Coronary artery (tissue), 2 donors: ENCODE data around the gene FAAP24.
"Not testable (repeated sequence)": the region's sequence is repeated elsewhere in the genome, so short reads cannot be mapped to it uniquely, and the experiment has no call there.

Source experiments
- DNase-seq: peaks from one replicate; pipeline ENCODE4 v3.0.0-alpha.2; 2017; ENCODE audit warnings: low spot score
- H3K27ac ChIP-seq, 2 donors: fragments of 200-600 bp; sonication (generic); one replicate each; pipeline ENCODE4 v1.5.1; 2016 to 2019
- H3K4me3 ChIP-seq: fragments of 200-600 bp; sonication (generic); 2 replicates; pipeline ENCODE4 v1.5.1; 2016; ENCODE audit warnings: mild to moderate bottlenecking, moderate library complexity
- TF ChIP-seq, protein P1 (sequence below): fragments of 200-600 bp; sonication (generic); IDR thresholded peaks from one replicate; pipeline ENCODE4 v1.5.1; 2019; ENCODE audit warnings: antibody characterized with exemption

FAAP24 gene

GRCh38 chr19:33000510-33000909, 28.5 kb downstream of the FAAP24 start:
- Histone ChIP-seq H3K4me3 (no peak overlapping the region), H3K27ac (no peak overlapping the region)
- no peak for DNase-seq
- TF ChIP-seq, protein P1, sequence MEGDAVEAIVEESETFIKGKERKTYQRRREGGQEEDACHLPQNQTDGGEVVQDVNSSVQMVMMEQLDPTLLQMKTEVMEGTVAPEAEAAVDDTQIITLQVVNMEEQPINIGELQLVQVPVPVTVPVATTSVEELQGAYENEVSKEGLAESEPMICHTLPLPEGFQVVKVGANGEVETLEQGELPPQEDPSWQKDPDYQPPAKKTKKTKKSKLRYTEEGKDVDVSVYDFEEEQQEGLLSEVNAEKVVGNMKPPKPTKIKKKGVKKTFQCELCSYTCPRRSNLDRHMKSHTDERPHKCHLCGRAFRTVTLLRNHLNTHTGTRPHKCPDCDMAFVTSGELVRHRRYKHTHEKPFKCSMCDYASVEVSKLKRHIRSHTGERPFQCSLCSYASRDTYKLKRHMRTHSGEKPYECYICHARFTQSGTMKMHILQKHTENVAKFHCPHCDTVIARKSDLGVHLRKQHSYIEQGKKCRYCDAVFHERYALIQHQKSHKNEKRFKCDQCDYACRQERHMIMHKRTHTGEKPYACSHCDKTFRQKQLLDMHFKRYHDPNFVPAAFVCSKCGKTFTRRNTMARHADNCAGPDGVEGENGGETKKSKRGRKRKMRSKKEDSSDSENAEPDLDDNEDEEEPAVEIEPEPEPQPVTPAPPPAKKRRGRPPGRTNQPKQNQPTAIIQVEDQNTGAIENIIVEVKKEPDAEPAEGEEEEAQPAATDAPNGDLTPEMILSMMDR: no peak

DNA sequence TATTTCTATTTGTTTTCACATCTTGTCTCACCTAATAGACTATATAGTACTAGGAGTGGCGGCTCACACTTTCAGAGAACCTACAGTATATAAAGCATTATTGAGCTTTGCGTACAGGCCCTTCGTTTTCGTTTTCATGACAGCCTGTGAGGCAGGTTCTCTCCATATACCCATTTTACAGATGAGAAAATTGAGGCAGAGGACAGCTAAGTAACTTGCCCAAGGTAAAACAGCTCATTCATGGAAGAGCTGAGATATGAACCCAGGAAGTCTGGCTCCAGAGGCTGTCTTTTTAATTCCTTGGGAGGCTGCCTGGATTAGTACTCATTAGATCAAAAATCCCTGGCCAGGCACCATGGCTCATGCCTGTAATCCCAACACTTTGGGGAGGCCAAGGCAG, 28.9 kb downstream of the FAAP24 start:
- TF ChIP-seq, protein P1: no peak
- H3K4me3 ChIP-seq: no peak overlapping the region
- no peak for DNase-seq
- H3K27ac ChIP-seq: no peak overlapping the region

DNA sequence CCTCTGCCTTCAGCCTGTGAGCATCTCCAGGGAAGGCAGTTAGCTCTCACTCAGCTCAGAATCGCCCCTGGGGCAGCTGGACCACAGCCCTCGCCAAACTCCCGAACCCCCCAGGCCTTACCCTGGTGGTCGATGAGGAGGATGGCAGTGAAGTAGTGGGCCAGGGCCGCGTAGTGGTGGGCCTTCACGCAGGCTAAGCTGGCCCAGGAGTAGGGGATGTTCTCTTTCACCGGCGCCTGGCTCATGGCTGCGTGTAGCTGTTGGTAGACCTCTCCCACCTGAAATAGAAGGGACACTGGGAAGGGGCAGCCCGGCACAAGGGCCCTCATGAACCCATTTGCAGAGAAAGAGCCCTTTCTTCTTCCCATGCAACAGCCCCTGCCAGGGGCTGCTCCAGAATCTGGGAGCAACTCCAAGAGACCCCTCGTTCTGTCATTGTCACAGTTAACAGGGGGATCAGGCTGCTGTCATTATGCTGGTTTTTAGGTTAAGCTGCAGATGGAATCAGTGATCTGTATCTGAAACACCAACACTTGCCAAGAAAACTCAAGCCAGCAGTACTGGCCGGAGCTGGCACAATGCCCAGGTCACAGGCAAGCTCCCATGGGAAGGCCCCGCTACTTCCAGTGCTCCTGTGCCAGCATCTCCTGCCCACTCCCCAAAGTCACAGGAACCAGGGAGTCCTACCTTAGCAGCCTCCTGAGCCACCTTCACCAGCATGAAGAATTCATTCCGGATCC, 30.3 kb downstream of the FAAP24 start:
- not testable (repeated sequence) for H3K27ac ChIP-seq, H3K4me3 ChIP-seq, DNase-seq

DNA sequence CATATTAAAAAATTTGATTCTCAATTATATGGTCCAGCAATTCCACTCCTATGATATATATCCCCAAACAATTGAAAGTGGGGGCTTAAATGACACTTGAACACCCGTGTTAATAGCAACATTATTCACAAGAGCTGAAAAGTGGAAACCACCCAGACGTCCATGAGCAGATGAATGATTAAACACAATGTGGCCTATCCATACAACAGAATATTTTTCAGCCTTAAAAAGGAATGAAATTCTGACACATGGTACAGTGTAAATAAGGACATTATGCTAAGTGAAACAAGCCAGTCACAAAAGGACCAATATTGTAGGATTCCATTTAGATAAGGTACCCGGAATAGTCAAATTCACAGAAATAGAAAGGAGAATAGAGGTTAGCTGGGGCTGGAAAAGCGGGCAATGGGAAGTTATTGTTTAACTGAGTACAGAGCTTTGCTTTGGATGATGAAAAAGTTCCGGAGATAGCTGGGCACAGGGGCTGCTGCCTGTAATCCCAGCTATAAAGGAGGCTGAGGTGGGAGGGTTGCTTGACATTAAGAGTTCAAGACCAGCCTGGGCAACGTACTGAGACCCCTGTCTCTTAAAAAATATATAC, 31.5 kb downstream of the FAAP24 start:
- not testable (repeated sequence) for H3K27ac ChIP-seq, DNase-seq

GRCh38 chr19:33005440-33005839, 33.4 kb downstream of the FAAP24 start:
- no peak for DNase-seq
- Histone ChIP-seq H3K27ac (no peak overlapping the region), H3K4me3 (no peak overlapping the region)
- TF ChIP-seq, protein P1: no peak

More for the DNA sequence above, 31.5 kb downstream of the FAAP24 start:
- not testable (repeated sequence) for H3K4me3 ChIP-seq

GRCh38 chr19:33008738-33009137, 36.7 kb downstream of the FAAP24 start:
- DNase-seq: no peak
- Histone ChIP-seq H3K27ac (no peak overlapping the region), H3K4me3 (no peak overlapping the region)
- TF ChIP-seq, protein P1: no peak

DNA sequence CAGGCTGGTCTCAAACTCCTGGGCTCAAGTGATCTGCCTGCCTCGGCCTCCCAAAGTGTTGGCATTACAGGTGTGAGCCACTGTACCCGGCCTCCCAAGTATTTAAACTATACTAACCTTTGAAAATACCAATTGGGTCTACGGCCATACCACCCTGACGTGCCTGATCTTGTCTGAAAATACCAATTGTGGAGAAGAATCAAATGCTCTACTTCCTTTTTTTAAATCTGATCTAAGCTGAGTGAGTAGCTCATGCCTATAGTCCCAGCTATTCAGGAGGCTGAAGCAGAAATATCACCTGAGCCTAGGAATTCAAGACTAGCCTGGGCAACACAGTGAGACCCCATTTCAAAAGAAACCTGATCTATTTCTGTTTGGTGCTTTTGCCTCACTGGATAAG, 38.8 kb downstream of the FAAP24 start:
- not testable (repeated sequence) for H3K27ac ChIP-seq, H3K4me3 ChIP-seq, DNase-seq

DNA sequence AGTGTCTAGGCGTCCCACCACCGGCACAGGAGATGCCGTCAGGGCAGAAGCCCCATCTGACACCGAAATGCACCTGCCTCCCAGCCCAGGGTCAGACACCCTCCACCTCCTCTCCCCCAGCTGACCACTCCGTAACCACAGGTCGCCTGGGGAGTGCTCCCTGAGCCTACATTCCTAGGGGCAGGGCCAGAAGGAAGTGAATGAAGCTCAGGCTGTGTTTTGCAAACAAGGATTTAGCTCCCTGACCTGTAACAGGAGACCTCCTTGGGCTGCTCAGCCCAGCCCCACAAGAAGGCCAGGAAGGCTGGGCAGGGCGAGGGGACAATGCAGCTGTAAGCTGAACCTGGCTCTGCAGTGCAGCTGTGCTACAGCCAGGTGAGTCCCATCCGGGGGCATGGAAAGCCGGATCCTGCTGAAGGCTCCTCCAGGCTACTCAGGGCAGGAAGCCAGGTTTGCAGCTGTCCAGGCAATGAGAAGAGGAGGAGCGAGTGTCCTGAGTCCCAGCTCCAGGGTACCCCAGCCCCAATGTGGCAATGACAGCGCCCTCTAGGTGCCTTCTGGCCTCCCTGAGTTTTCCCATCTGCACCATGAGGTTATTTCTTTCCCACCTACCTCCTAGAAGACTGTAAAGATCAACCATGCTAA, 50.6 kb downstream of the FAAP24 start:
- DNase-seq: no peak
- no peak overlapping the region for H3K4me3 ChIP-seq
- no peak overlapping the region for H3K27ac ChIP-seq
- TF ChIP-seq, protein P1: no peak
